GM12878 (cell line): ENCODE measurements around the gene MOBP. TPM values are rescaled to one million over a fixed set of nuclear protein-coding genes. Genes with fewer than 3 reads are reported as not detected.

Experiments
- ATAC-seq: fragments of 200-7000 bp; cut with Tn5 transposase; 3 replicates; pipeline ENCODE4 v1.9.1; 2020; ENCODE audit warnings: mild to moderate bottlenecking, moderate library complexity
- BruUV-seq: library from RNA; stranded (reverse); fragments of 400-500 nt; replicated peaks from 2 replicates; lab custom pipeline; 2021; lab: Mats Ljungman, UMichigan
- CTCF ChIA-PET: fragments of 300-600 bp; sonication (Branson Sonifier 250); formaldehyde crosslinking; extraction: SDS; loops from one replicate; lab custom pipeline; 2021; ENCODE audit warnings: inconsistent platforms; lab: Yijun Ruan, JAX
- POLR2A ChIA-PET: fragments of 350-600 bp; formaldehyde crosslinking; extraction: SDS; loops from one replicate; lab custom pipeline; 2021; ENCODE audit warnings: inconsistent platforms; lab: Charles Lee
- RAD21 ChIA-PET: fragments of 300-600 bp; sonication (Branson Sonifier 250); formaldehyde crosslinking; loops from one replicate; lab custom pipeline; 2023; ENCODE audit warnings: antibody characterized with exemption; ENCODE audit not compliant: unreplicated experiment; lab: Charles Lee
- SMC1A ChIA-PET: fragments of 300-600 bp; sonication (Branson Sonifier 250); formaldehyde crosslinking; loops from one replicate; lab custom pipeline; 2023; ENCODE audit not compliant: unreplicated experiment, uncharacterized antibody; lab: Charles Lee
- DNase-seq: peaks from one replicate; pipeline ENCODE4 v3.0.0-alpha.2; 2011; ENCODE audit warnings: low read depth, low spot score
- FAIRE-seq: peaks from 3 replicates; lab custom pipeline; 2011; peaks lifted over from hg19 to GRCh38; lab: Jason Lieb, UNC
- H2AFZ ChIP-seq: 2 replicates; pipeline ENCODE4 v1.6.0; 2011; ENCODE audit warnings: low read depth, low read length, control low read depth; ENCODE audit not compliant: control insufficient read depth
- H3K27ac ChIP-seq: 2 replicates; pipeline ENCODE4 v1.5.1; 2011; ENCODE audit warnings: control low read depth; ENCODE audit not compliant: control insufficient read depth, insufficient read depth
- H3K27me3 ChIP-seq, 2 experiments: replicated peaks in 1 of 2; 2 replicates each; pipeline versions ENCODE4 v1.6.0 to v1.6.1; 2011; ENCODE audit warnings: low read length in 1 of 2; ENCODE audit not compliant: control insufficient read depth in 2 of 2, insufficient read depth in 2 of 2
- H3K36me3 ChIP-seq, 2 experiments: 2 replicates each; pipeline ENCODE4 v1.5.1; 2011; ENCODE audit warnings: low read length in 1 of 2; ENCODE audit not compliant: control insufficient read depth in 2 of 2, insufficient read depth in 2 of 2
- H3K4me1 ChIP-seq: 2 replicates; pipeline ENCODE4 v1.6.1; 2011; ENCODE audit warnings: mild to moderate bottlenecking, low read length, moderate library complexity, mixed read lengths; ENCODE audit not compliant: control insufficient read depth, insufficient read depth
- H3K4me2 ChIP-seq: 2 replicates; pipeline ENCODE4 v1.6.0; 2011; ENCODE audit warnings: control low read depth; ENCODE audit not compliant: control insufficient read depth, insufficient read depth
- H3K4me3 ChIP-seq: fragments of 200-600 bp; sonication (generic); 2 replicates; pipeline ENCODE4 v1.5.1; 2016
- H3K79me2 ChIP-seq: 2 replicates; pipeline ENCODE4 v1.6.0; 2011; ENCODE audit warnings: low read length; ENCODE audit not compliant: control insufficient read depth, insufficient read depth
- H3K9ac ChIP-seq: 2 replicates; pipeline ENCODE4 v1.8.0; 2011; ENCODE audit warnings: low read length, control low read depth, mixed read lengths; ENCODE audit not compliant: control insufficient read depth, insufficient read depth
- H3K9me3 ChIP-seq: replicated peaks from 3 replicates; pipeline ENCODE4 v1.5.1; 2011; ENCODE audit warnings: mild to moderate bottlenecking, low read length; ENCODE audit not compliant: control insufficient read depth, insufficient read depth
- H4K20me1 ChIP-seq: 2 replicates; pipeline ENCODE4 v1.6.0; 2011; ENCODE audit not compliant: control insufficient read depth, insufficient read depth
- BMI1 ChIP-seq: fragments of 450-650 bp; IDR thresholded peaks from 2 replicates; pipeline ENCODE4 v1.6.1; 2016; ENCODE audit warnings: mild to moderate bottlenecking, moderate library complexity, borderline replicate concordance
- CEBPB ChIP-seq, 2 experiments: fragments of 150-350 bp in 1 of 2; IDR thresholded peaks; 2 replicates each; pipeline ENCODE4 v1.6.1; 2012 to 2014; ENCODE audit warnings: low read depth in 2 of 2, low read length in 2 of 2, borderline replicate concordance in 1 of 2, inconsistent platforms in 1 of 2
- JUNB ChIP-seq: IDR thresholded peaks from 2 replicates; pipeline ENCODE4 v1.6.1; 2016; ENCODE audit warnings: antibody characterized with exemption, mild to moderate bottlenecking
- MXI1 ChIP-seq: fragments of 150-350 bp; IDR thresholded peaks from 2 replicates; pipeline ENCODE4 v1.6.1; 2011; ENCODE audit warnings: low read depth, mild to moderate bottlenecking, inconsistent platforms, low read length, improper control_type of control experiment
- NFYB ChIP-seq: IDR thresholded peaks from 2 replicates; pipeline ENCODE4 v1.6.1; 2011; ENCODE audit warnings: low read depth, mild to moderate bottlenecking, low read length, improper control_type of control experiment, moderate library complexity; ENCODE audit not compliant: insufficient read depth
- SIN3A ChIP-seq: IDR thresholded peaks from 2 replicates; pipeline ENCODE4 v1.6.1; 2012; ENCODE audit warnings: low read depth, low read length, improper control_type of control experiment
- SMARCA5 ChIP-seq: fragments of 450-650 bp; IDR thresholded peaks from 2 replicates; pipeline ENCODE4 v1.6.1; 2017; ENCODE audit warnings: mild to moderate bottlenecking
- TARDBP ChIP-seq: IDR thresholded peaks from 2 replicates; pipeline ENCODE4 v1.6.1; 2016; ENCODE audit warnings: borderline replicate concordance
- WGBS: methylation state at CpG from one replicate; pipeline ENCODE4 v1.1.6; 2016; ENCODE audit warnings: low lambda C conversion rate; ENCODE audit not compliant: insufficient replicate concordance, insufficient coverage; ENCODE audit errors: missing lambda C conversion rate; 5-methylcytosine and 5-hydroxymethylcytosine counted together
- in situ Hi-C: fragments of 300-500 bp; cut with MboI; formaldehyde crosslinking; loops from 9 replicates; pipeline ENCODE4 v1.14.3; 2018; ENCODE audit warnings: mixed read lengths
- intact Hi-C: fragments of 100-400 bp; cut with micrococcal nuclease; formaldehyde crosslinking; loops from one replicate; pipeline ENCODE4 v1.14.2; 2022; ENCODE audit not compliant: unreplicated experiment
- polyA plus RNA-seq, 11 experiments: library from polyadenylated mRNA; depleted of rRNA in 4 of 11; unstranded in 6 of 11; stranded (reverse) in 5 of 11; fragments of >200 nt; fragmentation: Nextera tagmentation in 4 of 11; fragmentation: Illumina TruSeq in 1 of 11; extraction: Ambion mirVana in 4 of 11; extraction: Trizol in 1 of 11; gene quantifications; 1 replicate in 1 of 11; 2 replicates in 10 of 11; pipeline versions ENCODE4 v1.2.1 to v1.2.3, GENCODE V29; 2011 to 2016; ENCODE audit warnings: inconsistent platforms in 2 of 11, missing spikeins in 2 of 11, low read depth in 1 of 11
- total RNA-seq, 4 experiments: library from RNA; depleted of rRNA in 3 of 4; stranded (reverse); fragments of >200 nt in 3 of 4; fragmentation: Illumina TruSeq in 1 of 4; extraction: Trizol in 1 of 4; gene quantifications; 2 replicates each; pipeline versions ENCODE4 v1.2.1 to v1.2.3, GENCODE V29; 2013 to 2021
- TF ChIP-seq, protein P1 (sequence below): IDR thresholded peaks from 2 replicates; pipeline ENCODE4 v1.6.1; 2011; ENCODE audit warnings: borderline replicate concordance, low read depth, mild to moderate bottlenecking, moderate library complexity, mixed read lengths, low read length; ENCODE audit not compliant: insufficient read depth; ENCODE audit errors: extremely low read length
- TF ChIP-seq, protein P2 (sequence below): IDR thresholded peaks from 2 replicates; pipeline ENCODE4 v1.6.1; 2011; ENCODE audit warnings: borderline replicate concordance, low read depth, mild to moderate bottlenecking, moderate library complexity, low read length; ENCODE audit not compliant: insufficient read depth, poor library complexity, severe bottlenecking
- TF ChIP-seq, protein P3 (sequence below): IDR thresholded peaks from 2 replicates; pipeline ENCODE4 v1.6.1; 2011; ENCODE audit warnings: mild to moderate bottlenecking, low read depth, low read length, moderate library complexity; ENCODE audit not compliant: insufficient replicate concordance

MOBP gene
- total and polyA plus RNA-seq, 10 of the 15 experiments (the other 5 are each of a cell fraction or from before 2014, with no cell fraction given) = 0.04 to 0.09 (median 0.08) TPM; not detected in 5

DNA sequence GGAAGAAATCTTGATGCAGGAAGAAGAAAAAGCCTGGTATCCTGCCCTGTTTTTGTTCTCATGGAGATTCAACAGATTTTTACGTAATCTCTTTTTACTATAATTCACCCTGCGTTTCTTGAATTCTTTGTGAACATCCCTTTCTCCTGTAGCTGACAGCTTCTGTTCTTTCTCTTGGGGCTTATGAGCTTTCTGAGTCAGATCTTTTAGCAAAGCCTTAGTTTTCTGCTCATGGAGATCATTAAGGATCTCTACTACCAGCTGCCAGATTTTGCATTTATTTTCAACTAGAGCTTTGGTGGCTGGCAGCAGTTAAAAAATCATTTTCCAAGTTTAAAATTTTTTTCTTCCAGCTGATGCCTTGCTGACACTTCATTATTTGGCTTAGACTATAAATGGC, 51.6 kb downstream of the MOBP start (continued):
- TF ChIP-seq BMI1 = no peak
- TF ChIP-seq MXI1 = no peak
- TF ChIP-seq, all 136 proteins: peak for 0

DNA sequence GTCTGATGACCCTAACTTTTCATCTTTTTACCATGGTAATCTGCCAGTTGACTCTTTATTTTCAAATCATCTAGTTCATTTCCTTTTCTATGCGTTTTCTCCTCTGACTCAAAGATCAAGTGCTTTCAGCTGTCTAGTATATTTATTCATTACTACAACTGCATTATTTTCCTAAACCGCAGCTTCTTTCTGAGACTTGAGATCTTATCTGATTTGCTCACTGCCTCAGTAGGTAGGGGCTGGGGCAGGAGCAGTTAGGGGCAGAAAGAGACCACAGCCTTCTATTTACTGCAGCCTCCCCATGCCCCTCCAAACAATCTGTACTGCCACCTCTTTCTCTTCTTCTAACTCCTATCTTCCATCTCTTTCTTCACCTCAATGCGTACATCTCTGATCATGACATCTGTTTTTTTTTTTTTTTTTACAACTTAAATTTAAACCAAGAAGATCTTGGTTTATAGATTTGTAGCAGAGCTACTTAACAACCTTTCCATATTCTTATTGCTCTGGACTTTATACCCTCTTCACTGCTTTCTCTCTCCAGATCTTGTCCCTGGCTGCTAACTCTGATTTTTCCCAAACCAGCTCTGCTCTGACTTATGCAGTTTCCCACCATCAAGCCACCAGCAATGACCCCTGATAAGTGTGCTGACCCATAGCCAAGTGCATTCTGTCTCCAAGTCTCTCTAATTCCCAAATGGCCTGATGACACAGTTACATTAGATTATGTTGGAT, 52.2 kb downstream of the MOBP start:
- H3K4me2 ChIP-seq = no peak overlapping the region
- ChIA-PET CTCF (interaction anchor here (1.5 kb wide), 1 partner anchor 12 kb away, joined by 3 read pairs; no protein-coding TSS in a partner anchor), SMC1A (interaction anchor here (0.7 kb wide), 1 partner anchor 73 kb away, joined by 3 read pairs; no protein-coding TSS in a partner anchor), RAD21 (no interaction called here), POLR2A (interaction anchor here (0.7 kb wide), 2 partner anchors 50 to 518 kb away, joined by 3 to 6 read pairs; no protein-coding TSS in a partner anchor)
- H3K9ac ChIP-seq = no peak overlapping the region
- FAIRE-seq (no peak), DNase-seq (no peak), ATAC-seq (no peak)
- no peak overlapping the region for H3K27ac ChIP-seq
- WGBS = 5% methylated on average over 3 of the region's 3 CpGs
- no peaks in the 10 kb centered on the region for H3K36me3 ChIP-seq
- no peaks in the 10 kb centered on the region; a peak in 1 of 4 replicates for H3K27me3 ChIP-seq
- intact Hi-C loops (no loop called here), in situ Hi-C loops (no loop called here)
- TF ChIP-seq CEBPB (IDR thresholded peaks at IDR 0.05; ENCODE audit: borderline replicate concordance in 1 of 2, low read depth in 2 of 2, low read length in 2 of 2) (no peak), JUNB (no peak), TARDBP (no peak), SIN3A (no peak), NFYB (no peak), SMARCA5 (no peak)
- TF ChIP-seq, protein P1, sequence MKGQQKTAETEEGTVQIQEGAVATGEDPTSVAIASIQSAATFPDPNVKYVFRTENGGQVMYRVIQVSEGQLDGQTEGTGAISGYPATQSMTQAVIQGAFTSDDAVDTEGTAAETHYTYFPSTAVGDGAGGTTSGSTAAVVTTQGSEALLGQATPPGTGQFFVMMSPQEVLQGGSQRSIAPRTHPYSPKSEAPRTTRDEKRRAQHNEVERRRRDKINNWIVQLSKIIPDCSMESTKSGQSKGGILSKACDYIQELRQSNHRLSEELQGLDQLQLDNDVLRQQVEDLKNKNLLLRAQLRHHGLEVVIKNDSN = no peak
- TF ChIP-seq, protein P2, sequence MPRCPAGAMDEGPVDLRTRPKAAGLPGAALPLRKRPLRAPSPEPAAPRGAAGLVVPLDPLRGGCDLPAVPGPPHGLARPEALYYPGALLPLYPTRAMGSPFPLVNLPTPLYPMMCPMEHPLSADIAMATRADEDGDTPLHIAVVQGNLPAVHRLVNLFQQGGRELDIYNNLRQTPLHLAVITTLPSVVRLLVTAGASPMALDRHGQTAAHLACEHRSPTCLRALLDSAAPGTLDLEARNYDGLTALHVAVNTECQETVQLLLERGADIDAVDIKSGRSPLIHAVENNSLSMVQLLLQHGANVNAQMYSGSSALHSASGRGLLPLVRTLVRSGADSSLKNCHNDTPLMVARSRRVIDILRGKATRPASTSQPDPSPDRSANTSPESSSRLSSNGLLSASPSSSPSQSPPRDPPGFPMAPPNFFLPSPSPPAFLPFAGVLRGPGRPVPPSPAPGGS = no peak
- TF ChIP-seq, protein P3, sequence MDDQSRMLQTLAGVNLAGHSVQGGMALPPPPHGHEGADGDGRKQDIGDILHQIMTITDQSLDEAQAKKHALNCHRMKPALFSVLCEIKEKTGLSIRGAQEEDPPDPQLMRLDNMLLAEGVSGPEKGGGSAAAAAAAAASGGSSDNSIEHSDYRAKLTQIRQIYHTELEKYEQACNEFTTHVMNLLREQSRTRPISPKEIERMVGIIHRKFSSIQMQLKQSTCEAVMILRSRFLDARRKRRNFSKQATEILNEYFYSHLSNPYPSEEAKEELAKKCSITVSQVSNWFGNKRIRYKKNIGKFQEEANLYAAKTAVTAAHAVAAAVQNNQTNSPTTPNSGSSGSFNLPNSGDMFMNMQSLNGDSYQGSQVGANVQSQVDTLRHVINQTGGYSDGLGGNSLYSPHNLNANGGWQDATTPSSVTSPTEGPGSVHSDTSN = no peak
- H3K4me3 ChIP-seq = no peak overlapping the region
- H3K79me2 ChIP-seq = no peaks in the 10 kb centered on the region
- H2AFZ ChIP-seq = no peak overlapping the region
- no peaks in the 10 kb centered on the region for H3K9me3 ChIP-seq
- BruUV-seq = no TSS peak
- H3K4me1 ChIP-seq = no peaks in the 10 kb centered on the region
- no peaks in the 10 kb centered on the region for H4K20me1 ChIP-seq
